SK-N-SH (cell line): ENCODE results near the gene RPS6KC1. TPM values are rescaled to one million over a fixed set of nuclear protein-coding genes. Genes with fewer than 3 reads are reported as not detected.

Experiments used
- CTCF ChIA-PET: fragments of 300-600, 350-600 bp; formaldehyde crosslinking; extraction: SDS; loops from one replicate; lab custom pipeline; 2021; lab: Yijun Ruan, JAX
- POLR2A ChIA-PET: fragments of 350-600 bp; sonication (Branson Sonifier 250); formaldehyde crosslinking; extraction: SDS; loops from one replicate; lab custom pipeline; 2020; ENCODE audit warnings: antibody characterized with exemption, inconsistent platforms; lab: Yijun Ruan, JAX
- DNase-seq: peaks from one replicate; pipeline ENCODE4 v3.0.0; 2012
- H2AFZ ChIP-seq: fragments of 200-600 bp; sonication (generic); 2 replicates; pipeline ENCODE4 v1.8.1; 2016; ENCODE audit warnings: antibody characterized with exemption, mild to moderate bottlenecking, low read depth
- H3F3A ChIP-seq: fragments of 200-600 bp; sonication (generic); replicated peaks from 2 replicates; pipeline ENCODE3; 2016; ENCODE audit warnings: antibody characterized with exemption, mild to moderate bottlenecking; ENCODE audit not compliant: insufficient read depth
- H3K27ac ChIP-seq, 2 experiments: fragments of 200-500 bp in 1 of 2; fragments of 200-600 bp in 1 of 2; sonication (Bioruptor generic) in 1 of 2; sonication (generic), shearing (Covaris generic) in 1 of 2; 2 replicates each; pipeline versions ENCODE4 v1.5.1 to v1.6.1; 2014 to 2016; ENCODE audit warnings: low read depth in 2 of 2, inconsistent platforms in 1 of 2, low read length in 1 of 2, mild to moderate bottlenecking in 1 of 2, mixed read lengths in 1 of 2
- H3K27me3 ChIP-seq: fragments of 200-600 bp; sonication (generic), shearing (Covaris generic); 2 replicates; pipeline ENCODE4 v1.6.1; 2016; ENCODE audit warnings: mixed run types; ENCODE audit not compliant: insufficient read depth
- H3K36me3 ChIP-seq, 2 experiments: fragments of 200-500 bp in 1 of 2; fragments of 200-600 bp in 1 of 2; sonication (Bioruptor generic) in 1 of 2; sonication (generic) in 1 of 2; replicated peaks in 1 of 2; 2 replicates each; pipeline versions ENCODE3 to v1.5.1; 2014 to 2016; ENCODE audit warnings: low read length in 1 of 2, mild to moderate bottlenecking in 1 of 2; ENCODE audit not compliant: insufficient read depth in 2 of 2, control insufficient read depth in 1 of 2
- H3K4me1 ChIP-seq, 2 experiments: fragments of 200-500 bp in 1 of 2; fragments of 200-600 bp in 1 of 2; sonication (Bioruptor generic) in 1 of 2; sonication (generic), shearing (Covaris generic) in 1 of 2; 2 replicates each; pipeline versions ENCODE4 v1.5.1 to v1.6.1; 2014 to 2016; ENCODE audit warnings: low read depth in 1 of 2, low read length in 1 of 2, mixed run types in 1 of 2; ENCODE audit not compliant: insufficient read depth in 2 of 2, control insufficient read depth in 1 of 2
- H3K4me2 ChIP-seq: fragments of 200-600 bp; sonication (generic), shearing (Covaris generic); 2 replicates; pipeline ENCODE4 v1.6.1; 2017; ENCODE audit warnings: mixed run types
- H3K4me3 ChIP-seq, 2 experiments: fragments of 200-500 bp in 1 of 2; fragments of 200-600 bp in 1 of 2; sonication (Bioruptor generic) in 1 of 2; sonication (generic), shearing (Covaris generic) in 1 of 2; 2 replicates each; pipeline versions ENCODE4 v1.5.1 to v1.8.1; 2014 to 2016; ENCODE audit warnings: low read depth in 2 of 2, inconsistent platforms in 1 of 2, low read length in 1 of 2, mild to moderate bottlenecking in 1 of 2, mixed read lengths in 1 of 2, moderate library complexity in 1 of 2
- H3K79me2 ChIP-seq: fragments of 200-600 bp; sonication (generic); 2 replicates; pipeline ENCODE4 v1.8.1; 2017; ENCODE audit warnings: mild to moderate bottlenecking; ENCODE audit not compliant: insufficient read depth
- H3K9ac ChIP-seq: fragments of 200-600 bp; sonication (generic); 2 replicates; pipeline ENCODE4 v1.6.1; 2017; ENCODE audit warnings: mixed run types
- H3K9me2 ChIP-seq: fragments of 200-600 bp; sonication (generic); 2 replicates; pipeline ENCODE4 v1.6.1; 2017; ENCODE audit warnings: mixed run types
- H3K9me3 ChIP-seq: fragments of 200-600 bp; sonication (generic); 2 replicates; pipeline ENCODE4 v1.6.1; 2017; ENCODE audit warnings: mixed run types, mild to moderate bottlenecking, moderate library complexity
- H4K20me1 ChIP-seq: fragments of 200-600 bp; sonication (generic); 2 replicates; pipeline ENCODE4 v1.6.1; 2017; ENCODE audit warnings: mild to moderate bottlenecking, mixed run types; ENCODE audit not compliant: insufficient read depth
- CHD2 ChIP-seq: fragments of 150-350 bp; IDR thresholded peaks from 2 replicates; pipeline ENCODE4 v1.6.1; 2018; ENCODE audit warnings: low read length; ENCODE audit not compliant: partially characterized antibody
- CTCF ChIP-seq: fragments of 200-600 bp; sonication (generic); IDR thresholded peaks from 2 replicates; pipeline ENCODE4 v1.6.1; 2017; ENCODE audit warnings: antibody characterized with exemption, mild to moderate bottlenecking, moderate library complexity
- GATA2 ChIP-seq: sonication (generic); formaldehyde crosslinking; IDR thresholded peaks from 2 replicates; pipeline ENCODE4 v1.5.0; 2020; ENCODE audit warnings: mild to moderate bottlenecking, missing genetic modification reagents
- IRF3 ChIP-seq: fragments of 150-350 bp; IDR thresholded peaks from 2 replicates; pipeline ENCODE4 v1.6.1; 2016; ENCODE audit warnings: mild to moderate bottlenecking, low read depth, low read length
- JUND ChIP-seq: IDR thresholded peaks from 2 replicates; pipeline ENCODE4 v1.4.0; 2012
- MAX ChIP-seq: IDR thresholded peaks from 2 replicates; pipeline ENCODE4 v1.4.0; 2012; ENCODE audit warnings: low read depth
- MEF2A ChIP-seq: IDR thresholded peaks from 2 replicates; pipeline ENCODE4 v1.4.0; 2012; ENCODE audit warnings: low read depth, borderline replicate concordance
- NRF1 ChIP-seq: IDR thresholded peaks from 2 replicates; pipeline ENCODE4 v1.6.1; 2012; ENCODE audit warnings: low read depth, mild to moderate bottlenecking, low read length
- PBX3 ChIP-seq: IDR thresholded peaks from 2 replicates; pipeline ENCODE4; 2012
- POLR2AphosphoS5 ChIP-seq: IDR thresholded peaks from 2 replicates; pipeline ENCODE4 v1.6.1; 2012; ENCODE audit warnings: low read depth, low read length
- RAD21 ChIP-seq: IDR thresholded peaks from 2 replicates; pipeline ENCODE4 v1.6.1; 2012; ENCODE audit warnings: mild to moderate bottlenecking, low read length
- RXRA ChIP-seq: IDR thresholded peaks from 2 replicates; pipeline ENCODE4 v1.4.0; 2012; ENCODE audit warnings: low read depth, mild to moderate bottlenecking, borderline replicate concordance
- TEAD4 ChIP-seq: IDR thresholded peaks from 2 replicates; pipeline ENCODE4 v1.4.0; 2012; ENCODE audit warnings: mild to moderate bottlenecking, borderline replicate concordance; ENCODE audit not compliant: insufficient read depth
- USF1 ChIP-seq: IDR thresholded peaks from 2 replicates; pipeline ENCODE4 v1.4.0; 2012; ENCODE audit warnings: low read depth, borderline replicate concordance
- USF2 ChIP-seq: fragments of 150-350 bp; IDR thresholded peaks from 2 replicates; pipeline ENCODE4 v1.6.1; 2017; ENCODE audit warnings: antibody characterized with exemption, low read length, low read depth, borderline replicate concordance
- WGBS: methylation state at CpG from one replicate; pipeline ENCODE4 v1.1.6; 2017; ENCODE audit warnings: low lambda C conversion rate; 5-methylcytosine and 5-hydroxymethylcytosine counted together
- polyA plus RNA-seq, 3 experiments: library from polyadenylated mRNA; depleted of rRNA; stranded (reverse); fragments of >200 nt; gene quantifications; 2 replicates each; pipeline ENCODE4 v1.2.3, GENCODE V29; 2012

Gene RPS6KC1
- polyA plus RNA-seq, 1 of the 3 experiments (the other 2 are of a cell fraction) = 7.8 TPM

GRCh38 chr1:213179784-213180183, 128.7 kb downstream of the RPS6KC1 start:
- H3K4me2 ChIP-seq = no peak overlapping the region
- no peaks in the 10 kb centered on the region for H3F3A ChIP-seq
- 94% methylated on average over 2 of the region's 2 CpGs for WGBS
- no peaks in the 10 kb centered on the region for H4K20me1 ChIP-seq
- H3K36me3 ChIP-seq = peaks cover 27 to 29% of the 10 kb centered on the region in 2 experiments
- H3K9me3 ChIP-seq = 0 out of 2 replicates have a peak, but pooled peaks cover 4% of the 10 kb centered on the region
- H3K4me1 ChIP-seq = no peaks in the 10 kb centered on the region
- no peaks in the 10 kb centered on the region for H3K79me2 ChIP-seq
- H3K4me3 ChIP-seq = no peak overlapping the region
- no peaks in the 10 kb centered on the region for H3K27me3 ChIP-seq
- H3K27ac ChIP-seq = no peak overlapping the region
- no peak for TF ChIP-seq USF2
- no peak for TF ChIP-seq CTCF
- no peak for TF ChIP-seq NRF1
- TF ChIP-seq TEAD4 = no peak
- TF ChIP-seq CHD2 = no peak
- TF ChIP-seq IRF3 = no peak
- TF ChIP-seq JUND = no peak
- TF ChIP-seq MAX = no peak
- no peak for TF ChIP-seq PBX3
- TF ChIP-seq RXRA = no peak
- TF ChIP-seq, all 33 proteins: peak for 0
- POLR2A ChIA-PET = no interaction called here
- DNase-seq = no peak
- no peak overlapping the region for H3K9ac ChIP-seq
- H3K9me2 ChIP-seq = no peaks in the 10 kb centered on the region
- no peak overlapping the region for H2AFZ ChIP-seq
- CTCF ChIA-PET = interaction anchor here (1.3 kb wide), 1 partner anchor 61 kb away, joined by 3 read pairs; no protein-coding TSS in a partner anchor

- TF ChIP-seq USF1 (no peak), CHD2 (no peak), RXRA (no peak), MEF2A (no peak), POLR2AphosphoS5 (no peak), GATA2 (CRISPR knock-in tag) (no peak), PBX3 (no peak), MAX (no peak), RAD21 (no peak), CTCF (no peak), TEAD4 (no peak)
Observed at GRCh38 chr1:213180833-213181232, 129.8 kb downstream of the RPS6KC1 start.

More at GRCh38 chr1:213180833-213181232, 129.8 kb downstream of the RPS6KC1 start:
- WGBS = 96% methylated on average over 1 of the region's 1 CpG
- DNase-seq = no peak
- Histone ChIP-seq H3K9ac (no peak overlapping the region), H2AFZ (no peak overlapping the region), H3K36me3 (peaks cover 25 to 26% of the 10 kb centered on the region in 2 experiments), H3K27me3 (no peaks in the 10 kb centered on the region), H4K20me1 (no peaks in the 10 kb centered on the region), H3K4me1 (no peaks in the 10 kb centered on the region), H3K9me3 (0 out of 2 replicates have a peak, but pooled peaks cover 8% of the 10 kb centered on the region), H3K9me2 (no peaks in the 10 kb centered on the region), H3K4me3 (no peak overlapping the region), H3F3A (no peaks in the 10 kb centered on the region), H3K27ac (no peak overlapping the region), H3K4me2 (no peak overlapping the region), H3K79me2 (no peaks in the 10 kb centered on the region)
- ChIA-PET CTCF (no interaction called here), POLR2A (no interaction called here)
